ENCODE measurements around the gene CNIH3.
"Not testable (repeated sequence)": the region's sequence is repeated elsewhere in the genome, so short reads cannot be mapped to it uniquely, and the experiment has no call there.

The CNIH3 gene

GRCh38 chr1:224643653-224644052 is 27.5 kb downstream of the CNIH3 start:
- no peak for DNase-seq (ENCODE audit: low read depth in 2 of 2)

- DNase-seq (ENCODE audit: low read depth in 2 of 2): peak in 1 of 2 donors; percentile 26
These were observed 28.5 kb downstream of the CNIH3 start for GRCh38 chr1:224644553-224645154.

- DNase-seq (ENCODE audit: low read depth in 2 of 2): no peak
These were observed 31.3 kb downstream of the CNIH3 start for GRCh38 chr1:224647449-224647848.

- no peak for DNase-seq (ENCODE audit: low read depth in 2 of 2)
These were observed 34.2 kb downstream of the CNIH3 start for GRCh38 chr1:224650290-224650689.

- no peak for DNase-seq (ENCODE audit: low read depth in 2 of 2)
These were observed 35.1 kb downstream of the CNIH3 start for GRCh38 chr1:224651188-224651587.

- no peak for DNase-seq (ENCODE audit: low read depth in 2 of 2)
These were observed 40.3 kb downstream of the CNIH3 start for GRCh38 chr1:224656392-224656791.

- no peak for DNase-seq (ENCODE audit: low read depth in 2 of 2)
These were observed 44.0 kb downstream of the CNIH3 start for GRCh38 chr1:224660074-224660473.

- no peak for DNase-seq (ENCODE audit: low read depth in 2 of 2)
These were observed 46.8 kb downstream of the CNIH3 start for GRCh38 chr1:224662870-224663269.

GRCh38 chr1:224665016-224665415 is 48.9 kb downstream of the CNIH3 start:
- no peak for DNase-seq (ENCODE audit: low read depth in 2 of 2)

- no peak for DNase-seq (ENCODE audit: low read depth in 2 of 2)
These were observed 50.0 kb downstream of the CNIH3 start for GRCh38 chr1:224666078-224666477.

GRCh38 chr1:224666913-224667312 is 50.8 kb downstream of the CNIH3 start:
- no peak for DNase-seq (ENCODE audit: low read depth in 2 of 2)

- no peak for DNase-seq (ENCODE audit: low read depth in 2 of 2)
These were observed 52.9 kb downstream of the CNIH3 start for GRCh38 chr1:224668984-224669383.

- DNase-seq (ENCODE audit: low read depth in 2 of 2): no peak
These were observed 53.3 kb downstream of the CNIH3 start for GRCh38 chr1:224669403-224669802.

- DNase-seq (ENCODE audit: low read depth in 2 of 2): no peak
These were observed 54.4 kb downstream of the CNIH3 start for GRCh38 chr1:224670506-224670905.

GRCh38 chr1:224671076-224671475 is 55.0 kb downstream of the CNIH3 start:
- no peak for DNase-seq (ENCODE audit: low read depth in 2 of 2)

- DNase-seq (ENCODE audit: low read depth in 2 of 2): no peak
These were observed 57.0 kb downstream of the CNIH3 start for GRCh38 chr1:224673141-224673540.

GRCh38 chr1:224675590-224675989 is 59.5 kb downstream of the CNIH3 start:
- no peak for DNase-seq (ENCODE audit: low read depth in 2 of 2)

GRCh38 chr1:224676551-224676950 is 60.4 kb downstream of the CNIH3 start:
- no peak for DNase-seq (ENCODE audit: low read depth in 2 of 2)

GRCh38 chr1:224678168-224678567 is 62.1 kb downstream of the CNIH3 start:
- no peak for DNase-seq (ENCODE audit: low read depth in 2 of 2)

- no peak for DNase-seq (ENCODE audit: low read depth in 2 of 2)
These were observed 63.5 kb downstream of the CNIH3 start for GRCh38 chr1:224679606-224680005.

- DNase-seq (ENCODE audit: low read depth in 2 of 2): no peak
These were observed 65.7 kb downstream of the CNIH3 start for GRCh38 chr1:224681816-224682215.

GRCh38 chr1:224683936-224684335 is 67.8 kb downstream of the CNIH3 start:
- DNase-seq (ENCODE audit: low read depth in 2 of 2): no peak

- DNase-seq (ENCODE audit: low read depth in 2 of 2): no peak
These were observed 68.9 kb downstream of the CNIH3 start for GRCh38 chr1:224684979-224685425.

- DNase-seq (ENCODE audit: low read depth in 2 of 2): not testable (repeated sequence)
These were observed 70.0 kb downstream of the CNIH3 start for GRCh38 chr1:224686140-224686539.

Data from stimulated activated CD8-positive, alpha-beta memory T cell treated with anti-CD3 and anti-CD28 coated beads, Interleukin-2, amount 100 ng/mL, for 48 hours (primary cell).